DOHH2 (cell line): Measurements from ENCODE around the gene CHP2.

Source experiments
- H3F3A ChIP-seq: fragments of 200-600 bp; sonication (generic), shearing (Covaris generic); 2 replicates; pipeline ENCODE4 v1.6.0; 2016; ENCODE audit warnings: antibody characterized with exemption, mild to moderate bottlenecking; ENCODE audit not compliant: control insufficient read depth, insufficient read depth
- H3K27ac ChIP-seq: fragments of 200-600 bp; sonication (generic); 2 replicates; pipeline ENCODE4 v1.5.1; 2014; ENCODE audit warnings: low read depth, mild to moderate bottlenecking, low read length, moderate library complexity
- H3K27me3 ChIP-seq: fragments of 200-600 bp; sonication (generic); 2 replicates; pipeline ENCODE4 v1.6.1; 2014; ENCODE audit warnings: mild to moderate bottlenecking, low read length, mixed read lengths; ENCODE audit not compliant: control insufficient read depth
- H3K36me3 ChIP-seq: fragments of 200-600 bp; sonication (generic); 2 replicates; pipeline ENCODE4 v1.6.1; 2014; ENCODE audit warnings: mild to moderate bottlenecking, low read length, moderate library complexity, mixed read lengths; ENCODE audit not compliant: control insufficient read depth
- H3K4me1 ChIP-seq: fragments of 200-600 bp; sonication (generic); 2 replicates; pipeline ENCODE4 v1.6.1; 2014; ENCODE audit warnings: mild to moderate bottlenecking, low read length, mixed read lengths; ENCODE audit not compliant: control insufficient read depth
- H3K4me2 ChIP-seq: fragments of 200-600 bp; sonication (generic); 2 replicates; pipeline ENCODE4 v1.6.0; 2014; ENCODE audit warnings: mild to moderate bottlenecking, low read length, moderate library complexity
- H3K4me3 ChIP-seq: fragments of 200-600 bp; sonication (generic); 2 replicates; pipeline ENCODE4 v1.5.1; 2014; ENCODE audit warnings: mild to moderate bottlenecking, low read length, mixed read lengths
- H3K79me2 ChIP-seq: fragments of 200-600 bp; sonication (generic); 2 replicates; pipeline ENCODE4 v1.6.1; 2014; ENCODE audit warnings: mild to moderate bottlenecking, low read length, mixed read lengths; ENCODE audit not compliant: control insufficient read depth
- H3K9me2 ChIP-seq: fragments of 200-600 bp; sonication (generic); replicated peaks from 2 replicates; pipeline ENCODE4 v1.6.1; 2014; ENCODE audit warnings: mild to moderate bottlenecking, low read length, mixed read lengths; ENCODE audit not compliant: control insufficient read depth
- H3K9me3 ChIP-seq: fragments of 200-600 bp; sonication (generic); 2 replicates; pipeline ENCODE4 v1.6.1; 2014; ENCODE audit warnings: antibody characterized with exemption, low read length, mixed read lengths; ENCODE audit not compliant: control insufficient read depth, insufficient read depth
- H4K20me1 ChIP-seq: fragments of 200-600 bp; sonication (generic); 2 replicates; pipeline ENCODE4 v1.6.0; 2014; ENCODE audit warnings: low read depth, mild to moderate bottlenecking, antibody characterized with exemption, low read length, moderate library complexity; ENCODE audit not compliant: control insufficient read depth, insufficient read depth
- EZH2phosphoT487 ChIP-seq: fragments of 200-600 bp; sonication (generic); IDR thresholded peaks from 2 replicates; pipeline ENCODE4 v1.6.1; 2017; ENCODE audit warnings: borderline replicate concordance, mild to moderate bottlenecking, antibody characterized with exemption, low read length, moderate library complexity, mixed read lengths
- TF ChIP-seq, protein P1 (sequence below): fragments of 200-600 bp; sonication (generic); IDR thresholded peaks from one replicate; pipeline ENCODE4 v1.5.1; 2014; ENCODE audit warnings: antibody characterized with exemption, mild to moderate bottlenecking, low read depth, low read length; ENCODE audit not compliant: poor library complexity, severe bottlenecking

The CHP2 gene

DNA sequence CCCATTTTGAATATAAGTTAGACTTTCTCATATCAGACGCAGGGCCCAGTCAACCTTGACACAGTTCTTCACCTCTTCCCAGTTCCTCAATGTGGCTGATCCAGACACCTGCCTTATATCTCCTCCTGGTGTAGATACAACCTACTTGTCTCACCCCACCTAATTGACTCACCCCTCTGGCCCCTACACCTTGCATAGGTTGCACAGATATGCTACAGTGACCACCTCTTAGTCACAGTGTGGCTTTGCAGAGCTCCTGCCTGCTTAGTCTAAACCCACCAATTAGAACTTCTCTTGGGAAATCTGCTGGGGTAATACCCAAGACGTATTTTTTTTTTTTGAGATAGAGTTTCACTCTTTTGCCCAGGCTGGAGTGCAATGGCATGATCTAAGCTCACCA, 16.8 kb downstream of the CHP2 start:
- peaks cover 2% of the 10 kb centered on the region; the same call in 1 of the 2 replicates for H3K27me3 ChIP-seq
- no peak overlapping the region for H3K4me2 ChIP-seq
- H3K9me3 ChIP-seq: no peaks in the 10 kb centered on the region
- H4K20me1 ChIP-seq: no peaks in the 10 kb centered on the region
- H3K79me2 ChIP-seq: no peaks in the 10 kb centered on the region
- no peak overlapping the region for H3K27ac ChIP-seq
- no peaks in the 10 kb centered on the region for H3F3A ChIP-seq
- no peak for TF ChIP-seq EZH2phosphoT487
- H3K9me2 ChIP-seq: no peaks in the 10 kb centered on the region
- no peak overlapping the region for H3K4me3 ChIP-seq
- H3K4me1 ChIP-seq: no peaks in the 10 kb centered on the region
- H3K36me3 ChIP-seq: no peaks in the 10 kb centered on the region

DNA sequence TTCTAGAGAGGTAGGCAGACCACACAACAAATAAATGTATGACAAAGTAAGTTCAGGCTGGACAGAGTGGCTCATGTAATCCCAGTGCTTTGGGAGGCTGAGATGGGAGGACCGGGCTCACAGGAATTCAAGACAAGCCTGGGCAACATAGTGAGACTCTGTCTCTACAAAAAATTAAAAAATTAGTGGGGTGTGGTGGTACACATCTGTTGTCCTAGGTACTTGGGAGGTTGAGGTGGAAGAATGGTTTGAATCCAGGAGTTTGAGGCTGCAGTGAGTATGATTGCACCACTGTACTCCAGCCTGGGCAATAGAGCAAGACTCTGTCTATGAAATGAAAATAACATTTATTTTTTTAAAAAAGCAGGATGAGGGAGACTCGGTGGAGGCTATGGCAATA, 18.5 kb downstream of the CHP2 start:
- Histone ChIP-seq H3K4me2 (no peak overlapping the region), H3K27me3 (peaks cover 2% of the 10 kb centered on the region; the same call in 1 of the 2 replicates), H3K4me3 (no peak overlapping the region), H3K4me1 (no peaks in the 10 kb centered on the region), H3K9me2 (no peaks in the 10 kb centered on the region), H3K79me2 (no peaks in the 10 kb centered on the region), H3K36me3 (no peaks in the 10 kb centered on the region), H3K9me3 (no peaks in the 10 kb centered on the region), H4K20me1 (no peaks in the 10 kb centered on the region), H3F3A (no peaks in the 10 kb centered on the region), H3K27ac (no peak overlapping the region)
- TF ChIP-seq EZH2phosphoT487: no peak
- TF ChIP-seq, protein P1, sequence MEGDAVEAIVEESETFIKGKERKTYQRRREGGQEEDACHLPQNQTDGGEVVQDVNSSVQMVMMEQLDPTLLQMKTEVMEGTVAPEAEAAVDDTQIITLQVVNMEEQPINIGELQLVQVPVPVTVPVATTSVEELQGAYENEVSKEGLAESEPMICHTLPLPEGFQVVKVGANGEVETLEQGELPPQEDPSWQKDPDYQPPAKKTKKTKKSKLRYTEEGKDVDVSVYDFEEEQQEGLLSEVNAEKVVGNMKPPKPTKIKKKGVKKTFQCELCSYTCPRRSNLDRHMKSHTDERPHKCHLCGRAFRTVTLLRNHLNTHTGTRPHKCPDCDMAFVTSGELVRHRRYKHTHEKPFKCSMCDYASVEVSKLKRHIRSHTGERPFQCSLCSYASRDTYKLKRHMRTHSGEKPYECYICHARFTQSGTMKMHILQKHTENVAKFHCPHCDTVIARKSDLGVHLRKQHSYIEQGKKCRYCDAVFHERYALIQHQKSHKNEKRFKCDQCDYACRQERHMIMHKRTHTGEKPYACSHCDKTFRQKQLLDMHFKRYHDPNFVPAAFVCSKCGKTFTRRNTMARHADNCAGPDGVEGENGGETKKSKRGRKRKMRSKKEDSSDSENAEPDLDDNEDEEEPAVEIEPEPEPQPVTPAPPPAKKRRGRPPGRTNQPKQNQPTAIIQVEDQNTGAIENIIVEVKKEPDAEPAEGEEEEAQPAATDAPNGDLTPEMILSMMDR: no peak

DNA sequence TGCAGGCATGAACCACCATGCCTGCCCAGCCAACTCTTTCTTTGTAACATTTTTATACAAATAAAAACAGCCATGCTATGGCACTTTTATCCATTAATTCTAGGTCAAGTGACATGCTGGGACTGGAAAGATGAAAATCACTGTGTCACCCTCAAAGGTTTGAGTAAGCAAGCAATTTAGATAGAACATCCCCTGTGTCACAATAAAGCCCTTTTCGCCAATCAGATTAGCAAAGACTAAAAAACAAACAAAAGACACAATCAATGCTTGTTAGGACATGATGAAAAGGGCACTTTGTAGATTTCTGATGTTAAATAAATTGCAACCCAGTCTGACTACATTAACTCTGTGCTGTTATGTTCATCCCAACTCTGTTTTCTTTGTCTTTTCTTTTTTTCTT, 26.4 kb downstream of the CHP2 start:
- Histone ChIP-seq H4K20me1 (no peaks in the 10 kb centered on the region), H3K9me2 (no peaks in the 10 kb centered on the region), H3F3A (no peaks in the 10 kb centered on the region), H3K79me2 (no peaks in the 10 kb centered on the region), H3K4me2 (no peak overlapping the region), H3K36me3 (no peaks in the 10 kb centered on the region), H3K27ac (no peak overlapping the region), H3K4me3 (no peak overlapping the region), H3K27me3 (no peaks in the 10 kb centered on the region), H3K9me3 (no peaks in the 10 kb centered on the region), H3K4me1 (no peaks in the 10 kb centered on the region)
- TF ChIP-seq, protein P1: no peak
- no peak for TF ChIP-seq EZH2phosphoT487

DNA sequence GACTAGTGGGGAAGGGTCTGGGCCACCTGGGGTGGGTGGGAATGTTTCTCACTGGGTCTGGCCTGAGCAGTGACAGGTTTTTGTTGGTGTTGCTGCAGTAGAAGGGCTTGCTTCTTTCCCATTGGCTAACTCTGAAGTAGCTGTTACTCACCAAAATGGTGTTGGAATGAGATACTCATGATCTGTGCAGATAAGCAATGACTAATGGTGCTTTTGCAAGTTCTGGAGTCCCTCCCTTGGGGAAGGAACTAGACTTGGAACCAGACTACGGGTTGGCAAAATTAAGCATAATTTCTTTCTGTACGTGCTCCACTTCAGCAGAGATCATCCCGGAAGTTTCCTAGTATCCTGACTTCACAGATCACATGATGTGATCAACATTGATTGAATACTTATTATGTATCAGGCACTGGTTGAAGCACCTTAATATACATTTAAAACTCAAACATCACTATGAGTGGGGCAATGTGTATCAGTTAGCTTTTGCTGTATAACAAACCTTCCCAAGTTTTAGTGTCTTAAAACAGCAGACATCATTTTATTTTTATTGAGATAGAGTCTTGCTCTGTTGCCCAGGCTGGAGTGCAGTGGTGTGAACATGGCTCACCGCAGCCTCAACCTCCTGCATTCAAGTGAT, 30.1 kb downstream of the CHP2 start:
- Histone ChIP-seq H3K27ac (no peak overlapping the region), H3K9me2 (no peaks in the 10 kb centered on the region), H3K4me1 (no peaks in the 10 kb centered on the region), H3K36me3 (no peaks in the 10 kb centered on the region), H3K27me3 (peaks cover 4% of the 10 kb centered on the region; the same call in 1 of the 2 replicates), H4K20me1 (no peaks in the 10 kb centered on the region), H3K4me2 (no peak overlapping the region), H3F3A (no peaks in the 10 kb centered on the region), H3K9me3 (no peaks in the 10 kb centered on the region), H3K79me2 (no peaks in the 10 kb centered on the region), H3K4me3 (no peak overlapping the region)
- no peak for TF ChIP-seq EZH2phosphoT487
- TF ChIP-seq, protein P1: no peak
